DLD1 (cell line): ENCODE data around the gene NDUFS1.
"Not testable (repeated sequence)": the region's sequence is repeated elsewhere in the genome, so short reads cannot be mapped to it uniquely, and the experiment has no call there.

Experiments used
- in situ Hi-C: cut with HindIII; loops from 2 replicates; pipeline ENCODE4 v1.10.0; 2017; ENCODE audit warnings: low sequenced_read_pairs

NDUFS1 gene

DNA sequence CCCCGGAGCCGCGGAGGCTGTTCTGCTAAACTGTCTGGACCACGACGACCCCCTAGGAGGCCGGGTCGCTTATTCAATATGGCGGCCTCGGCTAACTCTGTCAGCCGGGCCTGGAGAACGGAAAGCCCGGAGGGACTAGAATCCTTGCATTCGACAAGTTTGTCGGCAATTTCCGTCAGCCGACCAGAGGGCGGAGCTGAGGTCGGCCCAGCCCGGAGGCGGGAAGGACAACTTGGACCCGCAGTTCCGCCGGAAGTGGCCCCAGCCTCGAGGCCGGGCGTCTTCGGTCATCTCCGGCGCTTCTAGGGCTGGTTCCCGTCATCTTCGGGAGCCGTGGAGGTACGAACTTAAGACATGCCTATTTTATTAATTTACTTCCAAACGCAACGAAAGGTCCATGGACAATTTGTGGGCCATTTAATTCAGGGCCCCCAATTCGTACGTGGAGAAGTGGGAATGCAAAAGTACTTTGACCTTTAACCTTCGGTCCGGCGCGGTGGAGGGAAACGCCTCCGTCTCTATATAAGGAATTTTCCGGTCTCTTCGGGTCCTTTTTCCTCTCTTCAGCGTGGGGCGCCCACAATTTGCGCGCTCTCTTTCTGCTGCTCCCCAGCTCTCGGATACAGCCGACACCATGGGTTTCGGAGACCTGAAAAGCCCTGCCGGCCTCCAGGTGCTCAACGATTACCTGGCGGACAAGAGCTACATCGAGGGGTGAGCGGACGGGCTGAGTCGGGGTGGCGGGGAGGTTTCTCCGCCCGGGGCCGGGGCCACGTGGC lies at the start of gene NDUFS1, which contains the start of gene EEF1B2:
TSS of gene NDUFS1 (minus strand) at position 99 of the 779 bp plus-strand sequence. CDS start 5,766 bp downstream, outside the sequence.
TSS of gene EEF1B2 (plus strand) at position 550 of the 779 bp plus-strand sequence. CDS start at position 635, 85 bp downstream.
- in situ Hi-C loops = no loop called here

DNA sequence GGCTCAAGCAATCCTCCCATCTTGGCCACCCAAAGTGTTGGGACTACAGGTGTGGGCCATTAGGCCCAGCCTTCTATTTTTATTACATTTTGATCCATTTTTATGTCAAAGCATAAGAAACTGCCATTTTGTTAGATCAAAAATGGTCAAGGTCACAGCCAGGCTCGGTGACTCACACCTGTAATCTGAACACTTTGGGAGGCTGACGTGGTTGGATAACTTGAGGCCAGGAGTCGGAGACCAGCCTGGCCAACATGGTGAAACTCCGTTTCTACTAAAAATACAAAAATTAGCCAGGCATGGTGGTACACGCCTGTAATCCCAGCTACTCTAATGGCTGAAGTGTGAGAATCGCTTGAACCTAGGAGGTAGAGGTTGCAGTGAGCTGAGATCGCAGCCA lies 49.7 kb upstream of the NDUFS1 start:
- in situ Hi-C loops = no loop called here

DNA sequence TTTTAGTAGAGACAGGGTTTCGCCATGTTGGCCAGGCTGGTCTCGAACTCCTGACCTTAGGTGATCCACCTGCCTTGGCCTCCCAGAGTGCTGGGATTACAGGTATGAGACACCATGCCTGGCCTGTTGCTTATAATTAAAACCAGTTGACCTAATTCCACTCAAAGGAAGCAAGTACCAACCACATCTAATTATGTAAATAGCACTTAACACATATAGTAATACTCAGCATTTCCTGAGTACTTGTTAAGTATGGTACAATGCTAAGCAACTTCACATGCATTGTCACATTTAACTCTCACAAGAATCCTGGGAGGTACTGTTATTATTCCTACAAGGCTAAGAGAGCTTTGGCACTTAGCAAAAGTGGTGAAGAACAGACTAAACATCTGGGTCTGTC lies 48.1 kb upstream of the NDUFS1 start:
- in situ Hi-C loops = not testable (repeated sequence)

DNA sequence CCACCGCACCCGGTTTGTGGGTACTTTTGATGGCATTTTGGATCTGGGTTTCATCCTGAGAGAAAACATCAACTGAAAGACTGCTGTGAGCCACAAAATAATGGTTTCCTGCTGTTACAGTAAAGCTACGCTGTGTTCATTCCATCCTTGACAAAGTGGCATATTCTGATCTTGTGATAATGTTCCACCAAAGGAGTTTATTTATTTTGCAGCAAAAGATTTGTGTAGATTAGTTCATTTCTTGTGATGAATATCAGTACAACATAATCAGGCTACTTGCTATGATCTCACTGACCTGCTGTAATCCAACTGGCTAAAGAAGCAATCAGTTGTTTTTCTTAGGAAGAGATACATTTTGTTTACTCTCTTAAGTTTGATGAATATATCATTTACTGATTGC lies 45.5 kb upstream of the NDUFS1 start:
- in situ Hi-C loops = no loop called here

DNA sequence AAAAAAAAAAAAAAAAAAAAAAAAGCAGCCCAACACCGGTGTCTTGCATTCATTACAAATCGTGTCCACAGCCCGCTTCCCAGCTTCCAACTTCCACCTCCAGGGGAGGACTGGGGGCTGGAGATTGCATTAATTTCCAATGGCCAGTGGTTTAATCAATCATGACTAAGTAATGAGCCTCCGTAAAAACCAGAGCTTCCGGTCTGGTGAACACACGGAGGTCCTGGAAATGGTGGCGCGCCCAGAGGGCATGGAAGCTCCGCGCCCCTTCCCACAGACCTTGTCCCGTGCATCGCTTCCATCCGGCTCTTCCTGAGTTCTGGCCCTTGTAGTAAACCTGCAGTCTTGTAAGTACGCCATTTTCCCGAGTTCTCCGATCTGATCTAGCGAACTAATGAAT lies 44.1 kb upstream of the NDUFS1 start:
- in situ Hi-C loops = no loop called here

DNA sequence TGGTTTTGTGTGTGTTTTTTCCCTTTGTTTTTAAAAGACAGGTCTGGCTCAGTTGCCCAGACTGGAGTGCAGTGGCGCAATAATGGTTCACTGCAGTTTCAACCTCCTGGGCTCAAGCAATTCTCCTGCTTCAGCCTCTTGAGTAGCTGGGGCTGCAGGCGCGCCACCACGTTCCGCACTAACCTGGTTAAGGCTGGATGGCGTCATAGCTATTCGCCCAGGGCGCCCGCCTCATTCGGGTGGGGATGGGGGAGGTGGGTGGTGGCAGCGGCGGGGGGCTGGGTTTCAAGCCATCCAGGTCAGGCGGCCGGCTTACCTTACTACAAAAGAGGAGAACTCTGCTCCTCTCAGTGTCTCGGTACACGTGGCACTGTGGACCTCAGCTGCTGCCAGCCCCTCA lies 43.2 kb upstream of the NDUFS1 start:
- in situ Hi-C loops = no loop called here

DNA sequence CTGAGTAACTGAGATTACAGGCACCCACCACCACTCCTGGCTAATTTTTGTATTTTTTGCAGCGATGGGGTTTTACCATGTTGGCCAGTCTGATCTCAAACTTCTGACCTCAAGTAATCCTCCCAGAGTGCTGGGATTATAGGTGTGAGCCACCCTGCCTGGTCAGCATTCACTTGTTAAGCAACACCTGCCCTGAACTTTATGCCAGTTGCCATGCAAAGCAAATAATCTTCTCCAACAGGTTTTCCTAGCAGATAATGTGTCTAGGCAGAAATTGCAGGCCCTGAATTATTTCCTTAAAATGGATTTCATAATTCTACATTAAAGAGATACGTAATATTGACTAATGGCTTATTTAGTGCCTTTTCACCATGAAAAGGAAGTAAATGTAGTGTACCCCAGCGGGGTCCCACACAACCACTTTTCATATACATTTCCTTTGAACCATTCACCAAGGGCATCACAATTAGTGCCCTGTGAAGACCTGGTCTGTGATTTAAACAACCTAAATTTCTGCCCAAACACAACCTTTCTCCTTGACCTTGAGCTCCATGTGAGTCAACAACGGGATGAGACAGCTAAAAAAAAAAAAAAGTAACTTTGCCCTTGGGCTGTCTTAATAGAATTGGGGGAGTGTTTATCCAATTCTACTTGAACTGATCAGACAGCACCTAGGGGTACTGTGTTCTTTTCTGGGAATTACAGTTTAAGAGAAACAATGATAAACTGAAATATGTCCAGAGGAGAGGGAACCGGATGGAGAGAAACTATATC lies 42.0 kb upstream of the NDUFS1 start:
- in situ Hi-C loops = no loop called here

DNA sequence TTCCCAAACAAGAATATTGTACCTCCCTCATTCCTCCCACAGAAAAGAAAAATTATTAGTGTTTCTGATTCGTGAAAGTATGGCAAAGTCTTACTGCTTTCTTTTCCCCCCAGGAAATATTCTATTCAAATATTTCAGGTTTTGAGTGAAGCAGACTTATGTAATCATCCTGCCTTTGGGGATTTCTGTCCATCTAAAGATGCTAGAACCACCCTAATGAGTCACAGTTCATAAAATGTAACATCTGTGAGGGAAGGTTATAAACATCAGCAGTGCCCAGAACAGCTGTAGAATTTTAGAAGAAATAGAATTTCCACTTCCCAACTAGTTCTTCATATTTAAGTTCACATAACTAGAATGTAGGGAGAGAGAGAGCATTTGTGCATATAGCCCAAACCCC lies 39.4 kb upstream of the NDUFS1 start:
- in situ Hi-C loops = no loop called here

DNA sequence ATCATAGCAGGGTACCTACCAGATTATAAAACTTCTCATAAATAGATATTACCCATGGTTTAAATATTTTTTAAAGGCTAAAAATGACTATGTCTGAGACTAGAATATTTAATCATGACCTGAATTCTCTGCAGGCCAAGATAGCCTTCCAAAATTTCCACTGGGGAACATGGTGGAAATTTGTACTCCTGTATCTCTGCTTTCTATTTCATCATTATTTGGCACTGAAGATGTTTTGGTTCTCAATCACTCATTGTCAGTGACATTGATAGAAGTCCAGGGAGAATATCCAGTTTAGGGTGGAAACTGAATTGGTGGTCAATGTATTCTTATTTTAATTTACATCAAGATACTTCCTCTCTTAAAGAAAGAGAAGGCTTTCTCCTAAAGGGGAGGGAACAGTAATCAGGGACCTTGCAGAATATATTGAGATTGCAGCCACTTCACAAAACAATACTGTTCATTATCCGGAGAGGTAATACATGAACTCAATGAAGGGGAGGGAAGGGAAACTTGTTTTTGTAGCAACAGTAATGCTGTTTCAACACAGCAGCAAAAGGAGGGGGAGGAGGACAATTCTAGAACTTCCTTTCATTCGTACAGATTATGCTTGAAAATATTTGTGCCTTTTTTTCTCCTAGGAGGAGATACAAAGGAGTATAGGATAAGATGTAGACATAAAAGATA lies 34.6 kb upstream of the NDUFS1 start:
- in situ Hi-C loops = no loop called here

DNA sequence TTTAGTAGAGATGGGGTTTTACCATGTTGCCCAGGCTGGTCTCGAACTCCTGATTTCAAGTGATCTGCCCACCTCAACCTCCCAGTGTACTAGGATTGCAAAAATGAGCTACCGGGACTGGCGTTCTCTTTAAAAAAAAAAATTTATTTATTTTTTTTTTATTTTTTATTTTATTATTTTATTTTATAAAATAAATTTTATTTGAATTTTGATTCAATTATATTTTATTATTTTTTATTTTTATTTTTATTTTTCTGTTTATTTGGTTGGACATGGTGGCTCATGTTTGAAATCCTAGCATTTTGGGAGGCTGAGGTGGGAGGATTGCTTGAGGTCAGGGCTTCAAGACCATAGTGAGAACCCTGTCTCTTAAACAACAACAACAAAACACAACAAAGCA lies 32.9 kb upstream of the NDUFS1 start:
- in situ Hi-C loops = no loop called here

DNA sequence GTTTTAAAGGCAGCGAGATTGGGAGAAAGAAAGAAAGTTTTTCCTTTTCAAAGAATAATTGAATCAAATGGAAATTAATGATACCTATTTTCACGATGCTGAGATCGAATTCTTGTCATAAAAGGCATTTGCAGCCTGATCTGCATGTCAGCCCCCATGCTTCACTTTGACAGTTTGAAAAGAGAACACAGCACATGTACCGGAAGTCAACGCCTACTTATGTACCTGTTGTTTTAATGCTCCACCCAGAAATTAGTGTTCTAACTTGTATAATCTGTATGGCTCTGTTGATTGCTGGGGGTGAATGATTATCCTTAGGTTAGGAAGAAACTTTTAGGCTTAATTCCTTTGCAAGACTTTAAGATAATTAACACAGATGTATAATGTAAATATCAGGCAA lies 31.4 kb upstream of the NDUFS1 start:
- in situ Hi-C loops = no loop called here

DNA sequence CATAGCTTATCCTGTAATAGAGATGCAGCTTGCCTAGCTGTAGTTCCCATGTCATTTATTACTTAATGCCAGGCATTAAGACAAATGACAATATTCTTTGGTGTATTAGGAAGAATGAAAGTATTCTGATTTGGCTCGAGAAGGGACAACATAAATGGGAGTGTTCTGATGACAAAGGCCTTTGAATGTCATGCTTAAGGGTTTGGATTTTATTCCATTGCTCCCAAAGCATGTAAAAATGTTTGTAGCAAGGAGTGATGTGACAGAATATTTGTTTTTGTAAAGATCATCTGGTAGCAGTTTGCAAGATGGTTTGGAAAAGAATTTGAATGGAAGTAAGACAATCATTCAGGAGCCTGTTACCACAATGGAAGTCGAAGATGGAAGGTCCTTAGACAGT lies 30.9 kb upstream of the NDUFS1 start:
- in situ Hi-C loops = no loop called here

DNA sequence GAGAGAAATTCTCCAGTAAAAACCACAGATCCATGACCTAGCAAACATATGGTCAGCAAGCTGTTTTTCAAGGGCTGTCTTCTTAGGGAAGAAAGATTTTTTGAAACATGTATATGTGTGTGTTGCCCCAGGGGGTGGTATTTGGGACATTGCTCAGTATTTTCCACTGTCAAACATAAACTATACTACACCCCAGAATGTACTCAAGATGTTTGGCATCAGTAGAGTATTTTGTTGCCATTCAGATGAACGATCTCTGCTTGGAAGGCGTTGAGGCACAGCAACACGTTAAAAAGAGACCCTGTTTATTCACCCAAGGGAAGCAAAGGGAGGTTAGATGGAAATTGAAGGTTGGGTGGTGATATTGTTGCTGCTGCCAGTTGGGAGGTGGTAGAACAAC lies 30.4 kb upstream of the NDUFS1 start:
- in situ Hi-C loops = no loop called here

DNA sequence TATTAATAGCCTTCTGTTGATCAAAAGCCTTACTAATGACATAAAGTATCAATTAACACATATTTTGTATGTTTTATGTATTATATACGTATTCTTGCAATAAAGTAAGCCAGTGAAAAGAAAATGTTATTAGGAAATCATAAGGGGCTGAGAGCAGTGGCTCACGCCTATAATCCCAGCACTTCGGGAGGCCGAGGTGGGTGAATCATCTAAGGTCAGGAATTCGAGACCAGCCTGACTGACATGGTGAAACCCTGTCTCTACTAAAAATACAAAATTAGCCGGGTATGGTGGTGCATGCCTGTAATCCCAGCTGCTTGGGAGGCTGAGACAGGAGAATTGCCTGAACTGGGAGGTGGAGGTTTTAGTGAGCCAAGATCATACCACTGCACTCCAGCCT lies 22.3 kb upstream of the NDUFS1 start:
- in situ Hi-C loops = not testable (repeated sequence)

DNA sequence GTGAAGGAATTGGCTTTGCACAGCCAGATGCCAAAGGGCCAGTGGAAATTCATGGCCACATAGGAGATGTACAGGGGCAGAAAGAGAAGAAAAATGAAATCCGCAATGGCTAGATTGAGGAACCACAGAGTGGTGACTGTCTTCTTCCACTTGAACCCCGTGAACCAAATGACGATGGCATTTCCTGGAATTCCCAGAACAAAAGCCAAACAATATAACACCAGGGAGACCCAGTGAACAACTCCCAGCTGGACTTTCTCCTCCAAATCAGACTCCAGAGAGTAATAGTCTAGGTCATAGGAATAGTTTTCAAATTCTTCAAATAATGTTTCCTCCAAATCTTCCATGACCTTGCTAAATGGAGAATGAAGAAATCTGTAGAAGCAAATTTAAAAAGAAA lies 17.7 kb upstream of the NDUFS1 start:
- in situ Hi-C loops = no loop called here

DNA sequence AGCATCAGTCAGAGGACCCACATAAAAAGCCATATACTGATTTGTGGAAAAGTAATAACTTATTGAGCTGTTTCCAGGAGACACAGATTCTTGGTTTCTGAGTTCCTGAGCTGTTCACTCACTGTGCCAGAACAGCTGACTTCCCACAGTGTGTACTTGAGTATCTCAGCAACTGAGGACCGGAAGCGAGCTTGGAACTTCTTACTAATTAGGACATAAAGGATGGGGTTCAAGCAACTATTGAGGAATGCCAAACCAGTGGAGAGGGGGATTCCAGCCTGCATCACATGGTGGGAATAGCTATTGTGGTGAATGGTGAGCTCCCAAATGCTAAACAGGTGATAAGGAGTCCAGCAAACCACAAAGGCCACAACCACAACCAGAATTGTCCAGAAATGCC lies 16.9 kb upstream of the NDUFS1 start:
- in situ Hi-C loops = no loop called here

DNA sequence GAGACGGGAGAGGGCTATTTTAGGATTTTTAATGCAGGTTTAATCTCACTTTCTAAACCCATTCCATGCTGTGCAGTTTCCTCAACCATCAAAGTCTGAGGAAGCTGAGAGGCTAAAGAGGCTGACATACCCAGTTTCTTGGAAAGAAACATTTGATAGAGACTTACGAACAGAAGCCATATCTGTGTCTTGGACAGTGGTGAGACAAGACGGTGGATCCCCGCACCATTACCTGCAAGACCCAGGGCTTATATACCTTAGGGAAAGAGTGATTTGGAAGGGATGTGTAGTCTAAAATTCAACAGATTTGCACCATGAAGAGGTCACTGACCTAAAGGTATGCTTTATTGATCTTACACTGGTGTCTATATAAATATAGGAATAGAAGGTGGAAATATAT lies 13.9 kb upstream of the NDUFS1 start:
- in situ Hi-C loops = no loop called here

DNA sequence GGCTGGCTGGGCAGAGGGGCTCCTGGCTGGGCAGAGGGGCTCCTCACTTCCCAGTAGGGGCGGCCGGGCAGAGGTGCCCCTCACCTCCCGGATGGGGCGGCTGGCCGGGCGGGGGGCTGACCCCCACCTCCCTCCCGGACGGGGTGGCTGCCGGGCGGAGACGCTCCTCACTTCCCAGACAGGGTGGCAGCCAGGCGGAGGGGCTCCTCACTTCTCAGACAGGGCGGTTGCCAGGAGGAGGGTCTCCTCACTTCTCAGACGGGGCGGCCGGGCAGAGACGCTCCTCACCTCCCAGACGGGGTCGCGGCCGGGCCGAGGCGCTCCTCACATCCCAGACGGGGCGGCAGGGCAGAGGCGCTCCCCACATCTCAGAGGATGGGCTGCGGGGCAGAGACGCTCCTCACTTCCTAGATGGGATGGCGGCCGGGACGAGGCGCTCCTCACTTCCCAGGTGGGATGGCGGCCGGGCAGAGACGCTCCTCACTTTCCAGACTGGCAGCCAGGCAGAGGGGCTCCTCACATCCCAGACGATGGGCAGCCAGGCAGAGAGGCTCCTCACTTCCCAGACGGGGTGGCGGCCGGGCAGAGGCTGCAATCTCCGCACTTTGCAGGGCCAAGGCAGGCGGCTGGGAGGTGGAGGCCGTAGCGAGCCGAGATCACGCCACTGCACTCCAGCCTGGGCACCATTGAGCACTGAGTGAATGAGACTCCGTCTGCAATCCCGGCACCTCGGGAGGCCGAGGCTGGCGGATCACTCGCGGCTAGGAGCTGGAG lies 12.6 kb upstream of the NDUFS1 start:
- in situ Hi-C loops = not testable (repeated sequence)

DNA sequence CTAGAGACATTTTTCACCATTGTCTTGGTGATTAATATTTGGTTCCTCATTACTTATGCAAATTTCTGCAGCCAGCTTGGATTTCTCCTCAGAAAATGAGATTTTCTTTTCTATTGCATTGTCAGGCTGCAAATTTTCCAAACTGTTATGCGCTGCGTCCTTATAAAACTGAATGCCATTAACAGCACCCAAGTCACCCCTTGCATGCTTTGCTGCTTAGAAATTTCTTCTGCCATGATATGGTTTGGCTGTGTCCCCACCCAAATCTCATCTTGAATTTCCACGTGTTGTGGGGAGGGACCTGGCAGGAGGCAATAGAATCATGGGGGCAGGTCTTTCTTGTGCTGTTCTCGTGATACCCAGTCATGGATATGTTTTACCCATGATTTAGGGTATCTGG lies 9.0 kb upstream of the NDUFS1 start:
- in situ Hi-C loops = not testable (repeated sequence)

DNA sequence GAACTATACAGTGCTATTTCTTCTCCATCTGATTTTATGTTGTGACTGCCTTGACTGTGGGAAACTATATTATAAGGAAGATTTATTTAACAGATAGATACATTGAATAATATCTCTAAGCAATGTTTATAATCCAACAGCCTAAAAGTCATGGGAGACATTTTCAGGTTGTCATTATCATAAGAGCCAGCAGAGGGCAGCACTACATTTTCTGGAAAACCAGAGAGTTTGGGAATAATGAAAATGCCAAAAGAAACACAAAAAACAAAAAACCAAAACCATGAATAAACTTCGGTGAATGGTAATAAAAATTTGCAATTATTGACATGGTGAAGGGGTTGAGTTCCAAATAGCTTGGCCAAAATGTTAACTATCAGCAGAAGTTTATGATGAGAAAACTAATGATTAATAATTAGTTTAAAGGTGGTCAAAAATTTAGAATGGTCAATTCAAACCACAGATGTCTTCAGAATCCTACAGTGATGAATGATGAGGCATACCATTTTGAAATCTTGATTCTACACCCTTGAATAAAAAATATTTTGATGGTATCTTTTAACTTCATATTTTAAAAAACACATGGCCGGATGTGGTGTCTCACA lies 5.1 kb upstream of the NDUFS1 start:
- in situ Hi-C loops = no loop called here
